Motor neuron (in vitro differentiated cells): ENCODE data around the gene FNDC5. TPM values are rescaled to one million over a fixed set of nuclear protein-coding genes. Genes with fewer than 3 reads are reported as not detected.

Experiments
- ATAC-seq, 8 experiments: fragments of 200-7000 bp; cut with Tn5 transposase; replicated peaks in 6 of 8; 2 replicates each; pipeline ENCODE4 v1.8.0; 2021; ENCODE audit warnings: mild to moderate bottlenecking in 8 of 8, moderate library complexity in 8 of 8
- H3K27ac ChIP-seq, 2 donors: fragments of 250-450 bp; sonication (Bioruptor Pico); 2 replicates each; pipeline ENCODE4 v1.9.0; 2021; ENCODE audit warnings: antibody characterized with exemption in 2 of 2, mild to moderate bottlenecking in 2 of 2, moderate library complexity in 1 of 2
- H3K4me1 ChIP-seq, 2 donors: fragments of 250-450 bp; sonication (Bioruptor Pico); replicated peaks in 1 of 2; 2 replicates each; pipeline ENCODE4 v1.6.1; 2021; ENCODE audit warnings: antibody characterized with exemption in 2 of 2, mild to moderate bottlenecking in 2 of 2, moderate library complexity in 1 of 2
- H3K4me3 ChIP-seq, 5 donors: fragments of 250-450 bp; sonication (Bioruptor Pico); 2 replicates each; pipeline ENCODE4 v1.9.0; 2021; ENCODE audit warnings: antibody characterized with exemption in 5 of 5, mild to moderate bottlenecking in 5 of 5, moderate library complexity in 4 of 5
- WGBS, 10 experiments: fragments of 450-650 bp; shearing (Covaris generic); methylation state at CpG; one replicate each; pipeline ENCODE4 v1.0.0; 2022; 5-methylcytosine and 5-hydroxymethylcytosine counted together
- in situ Hi-C, 9 experiments: fragments of 400-800 bp; cut with MboI; loops; one replicate each; pipeline ENCODE4 v1.15.0; 2021; ENCODE audit warnings: low sequenced_read_pairs in 9 of 9, low pct_unique_long_range_greater_than_20kb in 2 of 9; ENCODE audit not compliant: unreplicated experiment in 9 of 9
- total RNA-seq, 8 experiments: library from RNA; unstranded; fragments of 300-600 nt; gene quantifications; 2 replicates each; pipeline versions ENCODE4 v1.2.3 to v1.2.4, GENCODE V29; 2022

Gene FNDC5
- total RNA-seq, 8 experiments from 2014 or later, result 1.0 to 297 (median 49.6) TPM

GRCh38 chr1:32830092-32830852 is 40.4 kb downstream of the FNDC5 start:
- no peak for ATAC-seq
- Histone ChIP-seq H3K4me1 (no peaks in the 10 kb centered on the region), H3K4me3 (no peak overlapping the region), H3K27ac (no peak overlapping the region)
- in situ Hi-C loops, result no loop called here
- WGBS, 10 experiments, result 74 to 97% (median 89%) methylated on average over 2 to 6 of the region's 6 CpGs

GRCh38 chr1:32828341-32828740 is 42.4 kb downstream of the FNDC5 start:
- ATAC-seq, result no peak
- in situ Hi-C loops, result no loop called here
- 83 to 100% (median 97%) methylated on average over 3 to 7 of the region's 7 CpGs for WGBS, 10 experiments

GRCh38 chr1:32825181-32825580 is 45.5 kb downstream of the FNDC5 start:
- no peak overlapping the region for H3K27ac ChIP-seq
- whole genome bisulfite sequencing, 10 experiments, result 40 to 100% (median 88%) methylated on average over 1 to 3 of the region's 3 CpGs
- no peak for ATAC-seq
- H3K4me3 ChIP-seq, result no peak overlapping the region
- in situ Hi-C loops, result no loop called here
- H3K4me1 ChIP-seq, result no peaks in the 10 kb centered on the region

More at GRCh38 chr1:32828341-32828740, 42.4 kb downstream of the FNDC5 start:
- Histone ChIP-seq H3K4me3 (no peak overlapping the region), H3K27ac (no peak overlapping the region), H3K4me1 (no peaks in the 10 kb centered on the region)

- H3K27ac ChIP-seq, result peak overlapping the region in 1 of 2 donors; percentile 93
- H3K4me1 ChIP-seq, result peaks cover 20 to 27% of the 10 kb centered on the region in 2 donors
- in situ Hi-C loops, result no loop called here
- ATAC-seq, result no peak
- WGBS, 10 experiments, result 57 to 100% (median 72%) methylated on average over 1 to 11 of the region's 11 CpGs
- H3K4me3 ChIP-seq, result peak overlapping the region; percentile 74 to 83 (median 79)
These were observed 51.7 kb downstream of the FNDC5 start for GRCh38 chr1:32818804-32819541.

GRCh38 chr1:32817815-32818786 is 52.6 kb downstream of the FNDC5 start:
- Histone ChIP-seq H3K4me3 (peak overlapping the region; percentile 74 to 83 (median 79)), H3K4me1 (peaks cover 20 to 28% of the 10 kb centered on the region in 2 donors), H3K27ac (peak overlapping the region; percentile 79 to 93)
- in situ Hi-C loops, result no loop called here
- 0 to 20% (median 3%) methylated on average over 1 to 7 of the region's 51 CpGs; no CpG with 5 or more reads in 1 of the 10 experiments for WGBS, 10 experiments
- ATAC-seq, result peak; percentile 23 to 59 (median 46)

- peak; percentile 79 to 95 (median 93) for ATAC-seq
- Histone ChIP-seq H3K4me3 (peak within 1 kb of the TSS; percentile 74 to 83 (median 79)), H3K27ac (peak within 1 kb of the TSS; percentile 95 to 97), H3K4me1 (peaks cover 20 to 28% of the 10 kb centered on the region in 2 donors)
- WGBS, 10 experiments, result 0% methylated on average over 10 to 11 of the region's 55 CpGs; no CpG with 5 or more reads in 7 of the 10 experiments
- in situ Hi-C loops, result no loop called here
These were observed 53.4 kb downstream of the FNDC5 start, which contains the start of the genes S100PBP and YARS1 for GRCh38 chr1:32817159-32817814. Gene S100PBP (plus strand): TSS chr1:32817653. CDS start chr1:32826100, 8,447 bp downstream. Gene YARS1 (minus strand): TSS chr1:32817358. CDS start chr1:32817244, 114 bp downstream.

GRCh38 chr1:32816676-32817158 is 54.0 kb downstream of the FNDC5 start:
- in situ Hi-C loops, result no loop called here
- Histone ChIP-seq H3K4me1 (peaks cover 20 to 28% of the 10 kb centered on the region in 2 donors), H3K4me3 (peak overlapping the region; percentile 74 to 83 (median 79)), H3K27ac (peak overlapping the region; percentile 95 to 97)
- ATAC-seq, result peak; percentile 6 to 21 (median 14)
- 0 to 6% (median 0%) methylated on average over 1 to 14 of the region's 15 CpGs; no CpG with 5 or more reads in 2 of the 10 experiments for WGBS, 10 experiments

- in situ Hi-C loops, result no loop called here
- Histone ChIP-seq H3K27ac (no peak overlapping the region), H3K4me1 (peaks cover 20 to 25% of the 10 kb centered on the region in 2 donors), H3K4me3 (no peak overlapping the region)
- ATAC-seq, result no peak
- 63 to 94% (median 92%) methylated on average over 3 to 11 of the region's 11 CpGs for WGBS, 10 experiments
These were observed 56.6 kb downstream of the FNDC5 start for GRCh38 chr1:32813941-32814739.

Other genes with a start within 250 kb of the FNDC5 start
- gene ZBTB8OS, start 220.4 kb downstream of the FNDC5 start, total RNA-seq, result 10 to 100 TPM; 38.2 to 93.8 (median 52.5) TPM
- 100 to 1,000 TPM in 6 of 8 experiments, 10 to 100 TPM in 2; 74.6 to 407 (median 198) TPM for gene RBBP4, start 219.7 kb downstream of the FNDC5 start, total RNA-seq
- gene SYNC, start 168.1 kb downstream of the FNDC5 start, total RNA-seq, result 10 to 100 TPM in 1 of 8 experiments, 1 to 10 TPM in 2, under 1 TPM in 5; 0.24 to 26.0 (median 0.49) TPM
- gene YARS1, start 53.6 kb downstream of the FNDC5 start, total RNA-seq, result 100 to 1,000 TPM; 108 to 311 (median 190) TPM
- 10 to 100 TPM; 20.3 to 57.0 (median 32.9) TPM for gene S100PBP, start 53.3 kb downstream of the FNDC5 start, total RNA-seq
- 10 to 100 TPM in 4 of 8 experiments, 1 to 10 TPM in 2, under 1 TPM in 2; 0.54 to 22.3 (median 9.0) TPM for gene HPCA, start 15.6 kb upstream of the FNDC5 start, total RNA-seq
- gene TMEM54, start 30.5 kb upstream of the FNDC5 start, total RNA-seq, result 10 to 100 TPM in 3 of 8 experiments, 1 to 10 TPM in 5; 2.2 to 42.1 (median 8.2) TPM
- gene RNF19B, start 93.9 kb upstream of the FNDC5 start, total RNA-seq, result 10 to 100 TPM in 6 of 8 experiments, 1 to 10 TPM in 2; 6.4 to 26.1 (median 22.3) TPM
- 100 to 1,000 TPM; 105 to 219 (median 163) TPM for gene AK2, start 166.0 kb upstream of the FNDC5 start, total RNA-seq
- 10 to 100 TPM in 5 of 8 experiments, 1 to 10 TPM in 3; 4.7 to 15.5 (median 11.6) TPM for gene AZIN2, start 210.2 kb upstream of the FNDC5 start, total RNA-seq